GM12878 (cell line): ENCODE data around the gene KCNG1. TPM values are rescaled to one million over a fixed set of nuclear protein-coding genes. Genes with fewer than 3 reads are reported as not detected.
A peak's percentile ranks its signal among the peaks of the same experiment; 100 is the strongest.

Source experiments
- ATAC-seq: fragments of 200-7000 bp; cut with Tn5 transposase; 3 replicates; pipeline ENCODE4 v1.9.1; 2020; ENCODE audit warnings: mild to moderate bottlenecking, moderate library complexity
- BruUV-seq: library from RNA; stranded (reverse); fragments of 400-500 nt; replicated peaks from 2 replicates; lab custom pipeline; 2021; lab: Mats Ljungman, UMichigan
- CTCF ChIA-PET: fragments of 300-600 bp; sonication (Branson Sonifier 250); formaldehyde crosslinking; extraction: SDS; loops from one replicate; lab custom pipeline; 2021; ENCODE audit warnings: inconsistent platforms; lab: Yijun Ruan, JAX
- POLR2A ChIA-PET: fragments of 350-600 bp; formaldehyde crosslinking; extraction: SDS; loops from one replicate; lab custom pipeline; 2021; ENCODE audit warnings: inconsistent platforms; lab: Charles Lee
- RAD21 ChIA-PET: fragments of 300-600 bp; sonication (Branson Sonifier 250); formaldehyde crosslinking; loops from one replicate; lab custom pipeline; 2023; ENCODE audit warnings: antibody characterized with exemption; ENCODE audit not compliant: unreplicated experiment; lab: Charles Lee
- SMC1A ChIA-PET: fragments of 300-600 bp; sonication (Branson Sonifier 250); formaldehyde crosslinking; loops from one replicate; lab custom pipeline; 2023; ENCODE audit not compliant: unreplicated experiment, uncharacterized antibody; lab: Charles Lee
- DNase-seq: peaks from one replicate; pipeline ENCODE4 v3.0.0-alpha.2; 2011; ENCODE audit warnings: low read depth, low spot score
- FAIRE-seq: peaks from 3 replicates; lab custom pipeline; 2011; peaks lifted over from hg19 to GRCh38; lab: Jason Lieb, UNC
- H2AFZ ChIP-seq: 2 replicates; pipeline ENCODE4 v1.6.0; 2011; ENCODE audit warnings: low read depth, low read length, control low read depth; ENCODE audit not compliant: control insufficient read depth
- H3K27ac ChIP-seq: 2 replicates; pipeline ENCODE4 v1.5.1; 2011; ENCODE audit warnings: control low read depth; ENCODE audit not compliant: control insufficient read depth, insufficient read depth
- H3K27me3 ChIP-seq, 2 experiments: replicated peaks in 1 of 2; 2 replicates each; pipeline versions ENCODE4 v1.6.0 to v1.6.1; 2011; ENCODE audit warnings: low read length in 1 of 2; ENCODE audit not compliant: control insufficient read depth in 2 of 2, insufficient read depth in 2 of 2
- H3K36me3 ChIP-seq, 2 experiments: 2 replicates each; pipeline ENCODE4 v1.5.1; 2011; ENCODE audit warnings: low read length in 1 of 2; ENCODE audit not compliant: control insufficient read depth in 2 of 2, insufficient read depth in 2 of 2
- H3K4me1 ChIP-seq: 2 replicates; pipeline ENCODE4 v1.6.1; 2011; ENCODE audit warnings: mild to moderate bottlenecking, low read length, moderate library complexity, mixed read lengths; ENCODE audit not compliant: control insufficient read depth, insufficient read depth
- H3K4me2 ChIP-seq: 2 replicates; pipeline ENCODE4 v1.6.0; 2011; ENCODE audit warnings: control low read depth; ENCODE audit not compliant: control insufficient read depth, insufficient read depth
- H3K4me3 ChIP-seq: fragments of 200-600 bp; sonication (generic); 2 replicates; pipeline ENCODE4 v1.5.1; 2016
- H3K79me2 ChIP-seq: 2 replicates; pipeline ENCODE4 v1.6.0; 2011; ENCODE audit warnings: low read length; ENCODE audit not compliant: control insufficient read depth, insufficient read depth
- H3K9ac ChIP-seq: 2 replicates; pipeline ENCODE4 v1.8.0; 2011; ENCODE audit warnings: low read length, control low read depth, mixed read lengths; ENCODE audit not compliant: control insufficient read depth, insufficient read depth
- H3K9me3 ChIP-seq: replicated peaks from 3 replicates; pipeline ENCODE4 v1.5.1; 2011; ENCODE audit warnings: mild to moderate bottlenecking, low read length; ENCODE audit not compliant: control insufficient read depth, insufficient read depth
- H4K20me1 ChIP-seq: 2 replicates; pipeline ENCODE4 v1.6.0; 2011; ENCODE audit not compliant: control insufficient read depth, insufficient read depth
- CHD2 ChIP-seq: IDR thresholded peaks from 2 replicates; pipeline ENCODE4 v1.6.1; 2011; ENCODE audit warnings: low read depth, low read length, improper control_type of control experiment, borderline replicate concordance
- CTCF ChIP-seq, 3 experiments: IDR thresholded peaks in 2 of 3; conservative IDR thresholded peaks in 1 of 3; 2 replicates each; pipeline ENCODE4 v1.5.1; 2011; ENCODE audit warnings: low read depth in 3 of 3, low read length in 3 of 3, mild to moderate bottlenecking in 3 of 3, control low read depth in 2 of 3, moderate library complexity in 2 of 3, inconsistent platforms in 1 of 3, mixed read lengths in 1 of 3; ENCODE audit not compliant: control insufficient read depth in 2 of 3, insufficient read depth in 1 of 3; ENCODE audit errors: extremely low read depth in 1 of 3
- ELK1 ChIP-seq: IDR thresholded peaks from 2 replicates; pipeline ENCODE4 v1.6.1; 2012; ENCODE audit warnings: low read depth, low read length, improper control_type of control experiment
- RAD51 ChIP-seq: fragments of 450-650 bp; IDR thresholded peaks from 2 replicates; pipeline ENCODE4 v1.6.1; 2016; ENCODE audit warnings: moderate library complexity, mild to moderate bottlenecking, inconsistent platforms
- RELA ChIP-seq: fragments of 450-650 bp; IDR thresholded peaks from 2 replicates; pipeline ENCODE4 v1.8.0; 2014; ENCODE audit warnings: borderline replicate concordance; ENCODE audit not compliant: partially characterized antibody
- SIN3A ChIP-seq: IDR thresholded peaks from 2 replicates; pipeline ENCODE4 v1.6.1; 2012; ENCODE audit warnings: low read depth, low read length, improper control_type of control experiment
- SMARCA5 ChIP-seq: fragments of 450-650 bp; IDR thresholded peaks from 2 replicates; pipeline ENCODE4 v1.6.1; 2017; ENCODE audit warnings: mild to moderate bottlenecking
- STAT3 ChIP-seq: IDR thresholded peaks from 2 replicates; pipeline ENCODE4 v1.6.1; 2011; ENCODE audit warnings: low read depth, low read length, improper control_type of control experiment
- TBL1XR1 ChIP-seq: IDR thresholded peaks from 2 replicates; pipeline ENCODE4 v1.6.1; 2012; ENCODE audit warnings: low read depth, low read length, improper control_type of control experiment
- WGBS: methylation state at CpG from one replicate; pipeline ENCODE4 v1.1.6; 2016; ENCODE audit warnings: low lambda C conversion rate; ENCODE audit not compliant: insufficient replicate concordance, insufficient coverage; ENCODE audit errors: missing lambda C conversion rate; 5-methylcytosine and 5-hydroxymethylcytosine counted together
- in situ Hi-C: fragments of 300-500 bp; cut with MboI; formaldehyde crosslinking; loops from 9 replicates; pipeline ENCODE4 v1.14.3; 2018; ENCODE audit warnings: mixed read lengths
- intact Hi-C: fragments of 100-400 bp; cut with micrococcal nuclease; formaldehyde crosslinking; loops from one replicate; pipeline ENCODE4 v1.14.2; 2022; ENCODE audit not compliant: unreplicated experiment
- polyA plus RNA-seq, 11 experiments: library from polyadenylated mRNA; depleted of rRNA in 4 of 11; unstranded in 6 of 11; stranded (reverse) in 5 of 11; fragments of >200 nt; fragmentation: Nextera tagmentation in 4 of 11; fragmentation: Illumina TruSeq in 1 of 11; extraction: Ambion mirVana in 4 of 11; extraction: Trizol in 1 of 11; gene quantifications; 1 replicate in 1 of 11; 2 replicates in 10 of 11; pipeline versions ENCODE4 v1.2.1 to v1.2.3, GENCODE V29; 2011 to 2016; ENCODE audit warnings: inconsistent platforms in 2 of 11, missing spikeins in 2 of 11, low read depth in 1 of 11
- total RNA-seq, 4 experiments: library from RNA; depleted of rRNA in 3 of 4; stranded (reverse); fragments of >200 nt in 3 of 4; fragmentation: Illumina TruSeq in 1 of 4; extraction: Trizol in 1 of 4; gene quantifications; 2 replicates each; pipeline versions ENCODE4 v1.2.1 to v1.2.3, GENCODE V29; 2013 to 2021

KCNG1 gene
- total and polyA plus RNA-seq, 10 of the 15 experiments (the other 5 are each of a cell fraction or from before 2014, with no cell fraction given): not detected

- no peak for DNase-seq
These were observed 20.9 kb upstream of the KCNG1 start for GRCh38 chr20:51043811-51044210.

GRCh38 chr20:51042657-51043247, 19.8 kb upstream of the KCNG1 start:
- Histone ChIP-seq H3K4me2 (no peak overlapping the region), H4K20me1 (no peaks in the 10 kb centered on the region), H3K79me2 (no peaks in the 10 kb centered on the region)
- DNase-seq: no peak
- TF ChIP-seq CTCF (IDR thresholded peaks at IDR 0.05 in 2 of 3, conservative IDR thresholded peaks at IDR 0.05 in 1 of 3; ENCODE audit: control insufficient read depth in 2 of 3, extremely low read depth in 1 of 3, insufficient read depth in 1 of 3, low read depth in 3 of 3, low read length in 3 of 3) (0 out of 6 replicates have a peak, but pooled peaks of 1 of the 3 experiments have one; percentile 6), SMARCA5 (no peak)
- TF ChIP-seq, all 136 proteins: peak for 1
- no TSS peak for BruUV-seq
- in situ Hi-C loops (no loop called here), intact Hi-C loops (no loop called here)
- FAIRE-seq (no peak), ATAC-seq (no peak)
- H3K27ac ChIP-seq: no peak overlapping the region
- no peak overlapping the region for H3K9ac ChIP-seq
- ChIA-PET RAD21 (no interaction called here), CTCF (no interaction called here), SMC1A (no interaction called here), POLR2A (no interaction called here)
- H3K9me3 ChIP-seq: no peaks in the 10 kb centered on the region
- 38% methylated on average over 7 of the region's 7 CpGs for WGBS
- H3K36me3 ChIP-seq: no peaks in the 10 kb centered on the region
- H3K4me3 ChIP-seq: no peak overlapping the region
- peaks cover 1 to 4% of the 10 kb centered on the region in 2 experiments; a peak in 3 of 4 replicates for H3K27me3 ChIP-seq
- H2AFZ ChIP-seq: no peak overlapping the region
- H3K4me1 ChIP-seq: no peaks in the 10 kb centered on the region

More at GRCh38 chr20:51043811-51044210, 20.9 kb upstream of the KCNG1 start:
- CTCF ChIA-PET: interaction anchor here (1.4 kb wide), 1 partner anchor 154 kb away, joined by 4 read pairs; no protein-coding TSS in a partner anchor
- Histone ChIP-seq H4K20me1 (no peaks in the 10 kb centered on the region), H3K27me3 (peaks cover 0 to 4% of the 10 kb centered on the region in 2 experiments; a peak in 2 of 4 replicates), H3K4me1 (no peaks in the 10 kb centered on the region), H3K36me3 (no peaks in the 10 kb centered on the region), H3K9ac (no peak overlapping the region), H3K9me3 (no peaks in the 10 kb centered on the region), H2AFZ (no peak overlapping the region), H3K27ac (no peak overlapping the region), H3K4me3 (no peak overlapping the region), H3K79me2 (no peaks in the 10 kb centered on the region), H3K4me2 (no peak overlapping the region)
- BruUV-seq: no TSS peak
- no peak for FAIRE-seq
- intact Hi-C loops: no loop called here
- RAD21 ChIA-PET: no interaction called here
- ATAC-seq: no peak
- SMC1A ChIA-PET: no interaction called here
- in situ Hi-C loops: no loop called here
- POLR2A ChIA-PET: no interaction called here
- WGBS: 32% methylated on average over 5 of the region's 5 CpGs
- no peak for TF ChIP-seq RELA
- no peak for TF ChIP-seq CHD2
- no peak for TF ChIP-seq TBL1XR1
- TF ChIP-seq SIN3A: no peak
- TF ChIP-seq STAT3: no peak
- no peak for TF ChIP-seq RAD51
- TF ChIP-seq ELK1: no peak
